SJCRH30 (cell line): ENCODE results near the gene RUBCN. TPM values are rescaled to one million over a fixed set of nuclear protein-coding genes. Genes with fewer than 3 reads are reported as not detected.
A peak's percentile ranks its signal among the peaks of the same experiment; 100 is the strongest.
"Not testable (repeated sequence)": the region's sequence is repeated elsewhere in the genome, so short reads cannot be mapped to it uniquely, and the experiment has no call there.

ENCODE experiments used
- DNase-seq, 2 experiments: peaks; one replicate each; pipeline ENCODE4 v3.0.0-alpha.2; 2015 to 2020
- H3K27ac ChIP-seq: fragments of 250-450 bp; sonication (Bioruptor Pico); 2 replicates; pipeline ENCODE4 v1.5.1; 2020; ENCODE audit warnings: mild to moderate bottlenecking, moderate library complexity
- H3K27me3 ChIP-seq: fragments of 250-450 bp; sonication (Bioruptor Pico); 2 replicates; pipeline ENCODE4 v1.5.1; 2020; ENCODE audit warnings: mild to moderate bottlenecking, moderate library complexity
- H3K36me3 ChIP-seq: fragments of 250-450 bp; sonication (Bioruptor Pico); 2 replicates; pipeline ENCODE4 v1.5.1; 2020; ENCODE audit warnings: mild to moderate bottlenecking, moderate library complexity
- H3K4me1 ChIP-seq: fragments of 250-450 bp; sonication (Bioruptor Pico); 2 replicates; pipeline ENCODE4 v1.5.1; 2020; ENCODE audit warnings: mild to moderate bottlenecking, moderate library complexity
- H3K4me3 ChIP-seq: fragments of 250-450 bp; sonication (Bioruptor Pico); 2 replicates; pipeline ENCODE4 v1.5.1; 2020; ENCODE audit warnings: mild to moderate bottlenecking, moderate library complexity
- H3K9me3 ChIP-seq: fragments of 250-450 bp; sonication (Bioruptor Pico); replicated peaks from 2 replicates; pipeline ENCODE4 v1.5.1; 2020; ENCODE audit warnings: mild to moderate bottlenecking, moderate library complexity
- total RNA-seq: library from RNA; depleted of rRNA; stranded (reverse); fragments of >200 nt; shearing (Covaris generic); gene quantifications from 2 replicates; pipeline ENCODE4 v1.2.3, GENCODE V29; 2014

RUBCN gene
- total RNA-seq, 1 experiment from 2014 or later = 16.1 TPM

GRCh38 chr3:197720694-197721093 is 16.0 kb downstream of the RUBCN start:
- no peak for DNase-seq
- peaks cover 6% of the 10 kb centered on the region; the same call in 1 of the 2 replicates for H3K36me3 ChIP-seq
- no peaks in the 10 kb centered on the region for H3K9me3 ChIP-seq
- H3K4me3 ChIP-seq = no peak overlapping the region
- no peaks in the 10 kb centered on the region for H3K4me1 ChIP-seq
- no peak overlapping the region for H3K27ac ChIP-seq
- no peaks in the 10 kb centered on the region for H3K27me3 ChIP-seq

GRCh38 chr3:197718891-197719290 is 17.8 kb downstream of the RUBCN start:
- Histone ChIP-seq H3K4me3 (no peak overlapping the region), H3K9me3 (no peaks in the 10 kb centered on the region), H3K27me3 (no peaks in the 10 kb centered on the region), H3K27ac (no peak overlapping the region), H3K36me3 (peaks cover 11% of the 10 kb centered on the region; the same call in 1 of the 2 replicates), H3K4me1 (no peaks in the 10 kb centered on the region)
- no peak for DNase-seq

DNA sequence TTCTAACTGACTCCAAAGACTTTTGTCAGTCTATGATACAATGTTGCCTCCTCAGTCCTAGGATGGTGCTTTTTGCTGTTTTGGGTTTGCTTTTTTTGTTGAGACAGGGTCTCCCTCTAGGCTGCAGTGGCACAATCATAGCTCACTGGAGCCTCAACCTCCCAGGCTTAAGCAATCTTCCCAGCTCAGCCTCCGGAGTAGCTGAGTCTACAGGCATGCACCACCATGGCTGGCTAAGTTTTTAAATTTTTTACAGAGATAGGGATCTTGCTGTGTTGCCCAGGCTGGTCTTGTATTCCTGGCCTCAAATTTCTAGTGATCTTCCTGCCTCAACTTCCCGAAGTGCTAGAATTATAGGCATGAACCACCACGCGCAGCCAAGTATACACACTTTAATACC is 22.5 kb downstream of the RUBCN start:
- Histone ChIP-seq H3K27me3 (no peaks in the 10 kb centered on the region), H3K36me3 (0 out of 2 replicates have a peak, but pooled peaks cover 4% of the 10 kb centered on the region), H3K4me1 (peaks cover 10% of the 10 kb centered on the region; the same call in 1 of the 2 replicates), H3K4me3 (no peak overlapping the region), H3K9me3 (no peaks in the 10 kb centered on the region), H3K27ac (no peak overlapping the region)
- DNase-seq = no peak

- Histone ChIP-seq H3K9me3 (no peaks in the 10 kb centered on the region), H3K4me1 (peaks cover 10% of the 10 kb centered on the region; the same call in 1 of the 2 replicates), H3K36me3 (0 out of 2 replicates have a peak, but pooled peaks cover 4% of the 10 kb centered on the region), H3K4me3 (no peak overlapping the region), H3K27me3 (no peaks in the 10 kb centered on the region), H3K27ac (no peak overlapping the region)
- DNase-seq = no peak
Measured at GRCh38 chr3:197713477-197713822, 23.3 kb downstream of the RUBCN start.

DNA sequence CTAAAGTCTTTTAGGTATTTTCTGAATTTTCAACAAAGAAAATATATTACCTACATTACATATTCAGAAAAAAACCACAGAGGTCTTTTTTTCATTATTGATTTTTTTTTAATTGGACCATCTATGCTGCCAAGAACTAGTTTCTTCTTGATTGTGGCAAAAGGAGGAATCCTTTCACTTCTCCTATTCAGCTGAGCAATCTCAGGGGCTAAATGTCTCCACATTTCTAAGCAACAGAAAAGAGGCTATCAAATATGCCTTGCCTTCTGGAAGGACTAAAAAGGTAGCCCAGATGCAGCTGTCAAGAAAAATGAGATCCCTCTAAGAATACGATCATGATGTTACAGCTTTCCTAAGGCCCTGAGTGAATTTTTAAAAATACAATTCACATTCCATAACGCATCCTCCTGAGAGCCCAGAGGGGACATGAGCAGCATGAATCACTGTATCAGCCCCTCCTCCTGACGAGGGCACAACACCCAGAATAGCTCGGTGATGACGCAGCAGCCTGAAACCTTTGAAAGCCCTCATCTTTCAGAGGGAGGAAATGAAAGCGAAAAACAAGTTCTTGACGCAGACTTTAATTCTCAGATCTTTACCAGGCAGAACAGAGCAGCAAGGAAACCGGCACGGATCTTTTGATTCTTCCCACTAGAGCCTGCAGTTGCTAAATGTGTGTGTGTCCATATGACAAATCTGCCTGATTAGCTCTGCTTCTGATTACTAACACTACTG is 24.6 kb downstream of the RUBCN start:
- 0 out of 2 replicates have a peak, but pooled peaks cover 4% of the 10 kb centered on the region for H3K36me3 ChIP-seq
- H3K27me3 ChIP-seq = no peaks in the 10 kb centered on the region
- no peaks in the 10 kb centered on the region for H3K9me3 ChIP-seq
- peak overlapping the region; percentile 72 for H3K27ac ChIP-seq
- peak overlapping the region; percentile 53 for H3K4me3 ChIP-seq
- peaks cover 10% of the 10 kb centered on the region; the same call in 1 of the 2 replicates for H3K4me1 ChIP-seq
- DNase-seq = peak; percentile 84 to 87

GRCh38 chr3:197710965-197711364 is 25.7 kb downstream of the RUBCN start:
- DNase-seq, H3K36me3 ChIP-seq, H3K27me3 ChIP-seq, H3K9me3 ChIP-seq, H3K4me1 ChIP-seq, H3K27ac ChIP-seq, H3K4me3 ChIP-seq: not testable (repeated sequence)

- Histone ChIP-seq H3K9me3 (no peaks in the 10 kb centered on the region), H3K27me3 (no peaks in the 10 kb centered on the region), H3K4me1 (peaks cover 10% of the 10 kb centered on the region; the same call in 1 of the 2 replicates), H3K36me3 (no peaks in the 10 kb centered on the region), H3K27ac (no peak overlapping the region), H3K4me3 (no peak overlapping the region)
- no peak for DNase-seq
Measured at GRCh38 chr3:197709135-197709534, 27.6 kb downstream of the RUBCN start.

DNA sequence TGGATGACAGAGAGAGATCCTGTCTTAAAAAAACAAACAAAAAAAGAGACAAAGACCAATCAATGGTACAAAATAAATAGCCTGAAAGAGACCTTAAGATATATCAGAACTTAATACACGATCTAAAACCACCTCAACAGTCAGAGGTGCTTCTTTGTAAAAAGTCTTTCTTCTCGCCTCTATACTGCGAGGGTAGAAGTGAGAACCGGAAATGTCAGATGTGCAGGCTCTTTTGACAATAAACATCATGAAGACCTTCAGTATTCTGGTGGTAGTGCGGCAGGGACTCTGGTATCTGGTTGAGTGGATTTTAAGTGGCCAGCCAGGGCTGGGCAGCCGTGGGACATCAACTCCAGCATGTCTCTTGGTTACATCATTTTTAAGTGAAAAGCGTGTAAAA is 30.0 kb downstream of the RUBCN start:
- Histone ChIP-seq H3K27me3 (no peaks in the 10 kb centered on the region), H3K4me1 (peaks cover 1% of the 10 kb centered on the region; the same call in 1 of the 2 replicates), H3K4me3 (no peak overlapping the region), H3K9me3 (no peaks in the 10 kb centered on the region), H3K36me3 (peaks cover 7% of the 10 kb centered on the region; the same call in 1 of the 2 replicates), H3K27ac (no peak overlapping the region)
- peak in 1 of 2 experiments; percentile 6 for DNase-seq

GRCh38 chr3:197701841-197702240 is 34.9 kb downstream of the RUBCN start:
- DNase-seq = no peak
- Histone ChIP-seq H3K9me3 (no peaks in the 10 kb centered on the region), H3K4me1 (no peaks in the 10 kb centered on the region), H3K27me3 (no peaks in the 10 kb centered on the region), H3K36me3 (peaks cover 28% of the 10 kb centered on the region), H3K27ac (no peak overlapping the region), H3K4me3 (no peak overlapping the region)

DNA sequence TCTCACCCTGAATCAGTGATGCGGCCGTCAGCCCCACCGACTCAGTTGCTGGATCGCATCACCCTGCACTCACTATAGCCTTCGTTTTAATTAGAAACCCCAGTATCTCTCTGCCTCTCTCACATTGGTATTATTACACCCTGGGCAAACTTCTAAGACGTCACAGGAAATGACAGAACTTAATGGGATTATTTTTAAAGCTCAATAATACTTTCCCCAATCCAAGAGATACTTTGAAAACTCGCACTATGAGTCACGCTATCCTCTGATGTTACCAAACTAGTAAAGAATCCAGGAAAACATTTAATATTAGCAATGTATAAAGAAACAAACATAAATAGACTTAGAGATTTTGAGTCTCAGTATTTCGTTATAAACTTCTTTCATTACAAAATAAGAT is 36.6 kb downstream of the RUBCN start:
- no peak for DNase-seq
- Histone ChIP-seq H3K4me1 (no peaks in the 10 kb centered on the region), H3K27ac (no peak overlapping the region), H3K36me3 (peaks cover 28% of the 10 kb centered on the region), H3K9me3 (no peaks in the 10 kb centered on the region), H3K4me3 (no peak overlapping the region), H3K27me3 (no peaks in the 10 kb centered on the region)

GRCh38 chr3:197697355-197697754 is 39.3 kb downstream of the RUBCN start:
- DNase-seq = no peak
- no peaks in the 10 kb centered on the region for H3K9me3 ChIP-seq
- H3K27me3 ChIP-seq = no peaks in the 10 kb centered on the region
- no peak overlapping the region for H3K4me3 ChIP-seq
- H3K4me1 ChIP-seq = no peaks in the 10 kb centered on the region
- H3K36me3 ChIP-seq = peaks cover 33% of the 10 kb centered on the region; the same call in 1 of the 2 replicates
- H3K27ac ChIP-seq = no peak overlapping the region

GRCh38 chr3:197694251-197694650 is 42.5 kb downstream of the RUBCN start:
- H3K27ac ChIP-seq = no peak overlapping the region
- no peak for DNase-seq
- no peak overlapping the region for H3K4me3 ChIP-seq
- peaks cover 18% of the 10 kb centered on the region; the same call in 1 of the 2 replicates for H3K36me3 ChIP-seq
- no peaks in the 10 kb centered on the region for H3K9me3 ChIP-seq
- H3K4me1 ChIP-seq = no peaks in the 10 kb centered on the region
- H3K27me3 ChIP-seq = no peaks in the 10 kb centered on the region

DNA sequence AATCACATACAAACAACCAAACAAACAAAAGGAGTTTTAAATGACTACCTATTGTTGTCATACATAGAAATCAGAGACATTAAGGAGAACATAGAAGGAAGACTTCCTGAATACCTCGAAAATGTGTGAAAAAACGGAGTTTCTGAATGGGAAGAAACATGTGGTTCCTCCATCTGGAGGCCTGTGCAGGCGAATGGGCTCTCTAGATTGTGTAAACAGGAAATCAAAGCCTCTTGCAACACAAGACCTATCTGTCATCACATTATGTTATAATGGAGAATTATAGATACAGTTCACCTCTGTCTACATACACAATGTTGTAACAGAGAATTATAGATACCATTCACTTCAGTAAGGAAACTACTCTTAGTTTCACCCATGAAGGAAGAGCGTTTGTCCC is 44.1 kb downstream of the RUBCN start:
- DNase-seq = no peak
- Histone ChIP-seq H3K4me3 (no peak overlapping the region), H3K9me3 (no peaks in the 10 kb centered on the region), H3K4me1 (no peaks in the 10 kb centered on the region), H3K27ac (no peak overlapping the region), H3K27me3 (no peaks in the 10 kb centered on the region), H3K36me3 (peaks cover 18% of the 10 kb centered on the region; the same call in 1 of the 2 replicates)

GRCh38 chr3:197690754-197691153 is 46.0 kb downstream of the RUBCN start:
- DNase-seq = no peak
- Histone ChIP-seq H3K27me3 (no peaks in the 10 kb centered on the region), H3K36me3 (peaks cover 13% of the 10 kb centered on the region; the same call in 1 of the 2 replicates), H3K4me1 (no peaks in the 10 kb centered on the region), H3K9me3 (no peaks in the 10 kb centered on the region), H3K4me3 (no peak overlapping the region), H3K27ac (no peak overlapping the region)

GRCh38 chr3:197687570-197687969 is 49.1 kb downstream of the RUBCN start:
- no peak for DNase-seq
- no peaks in the 10 kb centered on the region for H3K4me1 ChIP-seq
- H3K36me3 ChIP-seq = peaks cover 3% of the 10 kb centered on the region; the same call in 1 of the 2 replicates

DNA sequence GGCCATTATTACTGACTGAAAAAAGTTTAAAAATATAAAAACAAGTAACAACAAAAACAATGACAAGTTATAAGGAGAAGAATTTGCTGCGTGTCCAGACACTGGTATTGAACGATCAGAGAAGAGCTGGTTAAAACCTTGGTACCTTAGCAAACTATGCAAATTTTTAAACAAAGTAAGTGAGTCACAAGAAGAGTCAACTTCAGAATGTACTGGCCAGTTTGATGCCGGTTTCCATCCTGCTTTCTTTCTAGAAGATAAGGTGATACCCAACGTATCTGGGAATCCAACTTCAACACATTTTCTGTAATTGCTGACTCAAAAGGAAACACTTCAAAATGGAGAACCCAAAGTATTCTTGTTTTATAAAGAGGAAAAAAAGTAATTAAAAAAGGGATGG is 49.8 kb downstream of the RUBCN start:
- H3K4me3 ChIP-seq = no peak overlapping the region
- H3K36me3 ChIP-seq = peaks cover 2% of the 10 kb centered on the region; the same call in 1 of the 2 replicates
- no peaks in the 10 kb centered on the region for H3K9me3 ChIP-seq
- no peaks in the 10 kb centered on the region for H3K27me3 ChIP-seq
- no peak for DNase-seq
- no peak overlapping the region for H3K27ac ChIP-seq
- H3K4me1 ChIP-seq = no peaks in the 10 kb centered on the region

More at GRCh38 chr3:197687570-197687969, 49.1 kb downstream of the RUBCN start:
- Histone ChIP-seq H3K9me3 (no peaks in the 10 kb centered on the region), H3K27ac (no peak overlapping the region), H3K4me3 (no peak overlapping the region), H3K27me3 (no peaks in the 10 kb centered on the region)
